T-cell (primary cell): ENCODE results near the gene SESN1. TPM values are rescaled to one million over a fixed set of nuclear protein-coding genes. Genes with fewer than 3 reads are reported as not detected.
A peak's percentile ranks its signal among the peaks of the same experiment; 100 is the strongest.

Experiments used
- ATAC-seq, 4 experiments: fragments of 200-7000 bp in 3 of 4; fragments of 150-1000 bp in 1 of 4; cut with Tn5 transposase; replicated peaks in 1 of 4; 1 replicate in 3 of 4; 2 replicates in 1 of 4; pipeline ENCODE4 v1.10.0; 2021; ENCODE audit warnings: moderate library complexity in 3 of 4, mild to moderate bottlenecking in 2 of 4, moderate number of reproducible peaks in 1 of 4
- CTCF ChIA-PET, 2 donors: fragments of 300-600 bp; sonication (Branson Sonifier 250); formaldehyde crosslinking; loops; one replicate each; lab custom pipeline; 2022; ENCODE audit warnings: antibody characterized with exemption in 2 of 2; lab: Charles Lee
- POLR2A ChIA-PET, 2 donors: fragments of 300-600 bp; sonication (Branson Sonifier 250); formaldehyde crosslinking; loops; one replicate each; lab custom pipeline; 2022; ENCODE audit warnings: antibody characterized with exemption in 2 of 2; lab: Charles Lee
- DNase-seq, 35 experiments: peaks; one replicate each; pipeline versions ENCODE4 v3.0.0 to v3.0.0-alpha.2; 2013 to 2023
- H3K27ac ChIP-seq: one replicate; pipeline ENCODE4 v1.5.1; 2013; ENCODE audit warnings: low read length
- H3K27me3 ChIP-seq, 2 experiments: replicated peaks in 1 of 2; 1 replicate in 1 of 2; 2 replicates in 1 of 2; pipeline versions ENCODE4 v1.6.1 to v1.7.0; 2013; ENCODE audit warnings: low read length in 1 of 2, mixed read lengths in 1 of 2; ENCODE audit not compliant: control insufficient read depth in 2 of 2, insufficient read depth in 2 of 2; ENCODE audit errors: extremely low read depth in 1 of 2
- H3K36me3 ChIP-seq, 2 donors: 1 replicate in 1 of 2; 2 replicates in 1 of 2; pipeline versions ENCODE4 v1.6.1 to v1.7.0; 2013; ENCODE audit warnings: low read length in 1 of 2; ENCODE audit not compliant: control insufficient read depth in 2 of 2, insufficient read depth in 1 of 2; ENCODE audit errors: extremely low read depth in 1 of 2
- H3K4me1 ChIP-seq, 2 experiments: 1 replicate in 1 of 2; 2 replicates in 1 of 2; pipeline versions ENCODE4 v1.6.1 to v1.7.0; 2013; ENCODE audit warnings: low read length in 2 of 2, mixed read lengths in 1 of 2; ENCODE audit not compliant: insufficient read depth in 2 of 2, control insufficient read depth in 1 of 2; ENCODE audit errors: extremely low read depth in 1 of 2
- H3K4me3 ChIP-seq, 2 donors: 1 replicate in 1 of 2; 2 replicates in 1 of 2; pipeline versions ENCODE4 v1.5.1 to v1.7.0; 2013; ENCODE audit warnings: mild to moderate bottlenecking in 2 of 2, low read length in 1 of 2, moderate library complexity in 1 of 2; ENCODE audit not compliant: control insufficient read depth in 1 of 2; ENCODE audit errors: extremely low read depth in 1 of 2
- H3K9me3 ChIP-seq: 2 replicates; pipeline ENCODE4 v1.7.0; 2013
- H3K27ac Mint-ChIP-seq, 2 donors: one replicate each; pipeline ENCODE4 v1.8.0; 2020 to 2021; ENCODE audit warnings: mild to moderate bottlenecking in 2 of 2, mixed read lengths in 2 of 2
- H3K27me3 Mint-ChIP-seq, 2 donors: one replicate each; pipeline ENCODE4 v1.8.0; 2021 to 2022; ENCODE audit warnings: mixed read lengths in 2 of 2
- H3K36me3 Mint-ChIP-seq: one replicate; pipeline ENCODE4 v1.8.0; 2021; ENCODE audit warnings: mixed read lengths
- H3K4me1 Mint-ChIP-seq, 3 donors: one replicate each; pipeline ENCODE4 v1.8.0; 2020 to 2022; ENCODE audit warnings: mixed read lengths in 3 of 3, mild to moderate bottlenecking in 1 of 3
- H3K4me3 Mint-ChIP-seq, 3 donors: one replicate each; pipeline ENCODE4 v1.8.0; 2020 to 2022; ENCODE audit warnings: mild to moderate bottlenecking in 3 of 3, mixed read lengths in 3 of 3, moderate library complexity in 3 of 3
- H3K9me3 Mint-ChIP-seq, 3 donors: one replicate each; pipeline ENCODE4 v1.8.0; 2020 to 2022; ENCODE audit warnings: mixed read lengths in 3 of 3
- WGBS: methylation state at CpG from one replicate; pipeline ENCODE4 v1.1.5; 2013; ENCODE audit warnings: missing lambda C conversion rate; ENCODE audit not compliant: insufficient coverage; 5-methylcytosine and 5-hydroxymethylcytosine counted together
- total RNA-seq, 35 experiments: library from RNA in 6 of 35; stranded (reverse) in 6 of 35; fragments of 120-200 nt in 1 of 35; gene quantifications; one replicate each; pipeline versions ENCODE4 v1.2.1 to v1.2.4 and lab custom pipeline; 2013 to 2026

SESN1 gene
- total RNA-seq, 5 donors from 2014 or later (not counting 1 experiment from before 2014, with no cell fraction given) = 24.2 to 75.5 (median 33.1) TPM

DNA sequence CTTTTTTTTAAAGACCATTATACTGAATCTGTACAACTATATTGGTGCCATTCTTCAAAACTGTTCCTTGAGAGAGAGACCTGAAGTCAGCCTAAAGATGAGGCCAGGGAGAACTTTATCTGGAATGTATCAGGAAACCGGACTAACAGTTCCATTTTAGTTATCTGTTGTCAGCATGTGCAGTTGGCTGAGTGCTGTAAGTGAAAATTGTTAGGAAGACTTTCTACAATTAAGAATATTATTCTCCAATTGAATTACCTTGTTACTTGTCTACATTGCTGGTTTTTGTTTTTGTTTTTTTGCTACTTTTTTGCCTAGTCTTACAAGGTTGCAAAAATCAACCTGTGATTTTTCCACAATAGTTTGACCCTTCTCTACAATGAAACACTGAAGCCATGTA, 8.1 kb upstream of the SESN1 start:
- Histone ChIP-seq H3K36me3 (peaks cover 0 to 2% of the 10 kb centered on the region in 2 donors), H3K4me1 (no peaks in the 10 kb centered on the region), H3K9me3 (no peaks in the 10 kb centered on the region), H3K27me3 (no peaks in the 10 kb centered on the region), H3K4me3 (no peak overlapping the region), H3K27ac (no peak overlapping the region)
- DNase-seq = no peak
- ChIA-PET POLR2A (interaction anchor here in 1 of 2 donors (0.6 kb wide), 1 partner anchor 276 kb away, joined by 7 read pairs; no protein-coding TSS in a partner anchor), CTCF (no interaction called here)
- no peaks in the 10 kb centered on the region for H3K9me3 Mint-ChIP-seq
- H3K27me3 Mint-ChIP-seq = no peaks in the 10 kb centered on the region
- ATAC-seq = no peak
- WGBS = no CpG with 5 or more reads among the region's 1 CpG
- no peak overlapping the region for H3K4me3 Mint-ChIP-seq
- H3K4me1 Mint-ChIP-seq = peaks cover 0 to 1% (median 0%) of the 10 kb centered on the region in 3 donors
- H3K36me3 Mint-ChIP-seq = peaks cover 12% of the 10 kb centered on the region
- H3K27ac Mint-ChIP-seq = no peak overlapping the region

- H3K4me1 ChIP-seq = peaks cover 8 to 22% of the 10 kb centered on the region in 2 experiments
- peaks cover 12% of the 10 kb centered on the region for H3K36me3 Mint-ChIP-seq
- WGBS = 100% methylated on average over 1 of the region's 1 CpG
Measured at GRCh38 chr6:109097661-109098060, 3.0 kb upstream of the SESN1 start.

GRCh38 chr6:109096208-109096607, 1.6 kb upstream of the SESN1 start:
- 86% methylated on average over 2 of the region's 6 CpGs for WGBS
- POLR2A ChIA-PET = no interaction called here
- H3K9me3 ChIP-seq = no peaks in the 10 kb centered on the region
- ATAC-seq (no peak), DNase-seq (no peak)
- H3K4me1 ChIP-seq = peaks cover 8 to 28% of the 10 kb centered on the region in 2 experiments
- H3K9me3 Mint-ChIP-seq = no peaks in the 10 kb centered on the region
- H3K4me3 ChIP-seq = peak overlapping the region in 1 of 2 donors; percentile 83
- no peak overlapping the region for H3K27ac ChIP-seq
- H3K27ac Mint-ChIP-seq = no peak overlapping the region
- no peaks in the 10 kb centered on the region for H3K27me3 ChIP-seq
- no peaks in the 10 kb centered on the region for H3K27me3 Mint-ChIP-seq
- H3K4me1 Mint-ChIP-seq = peaks cover 42 to 49% (median 46%) of the 10 kb centered on the region in 3 donors
- peaks cover 0 to 2% of the 10 kb centered on the region in 2 donors for H3K36me3 ChIP-seq
- CTCF ChIA-PET = interaction anchor here in 1 of 2 donors (1.8 kb wide), 1 partner anchor 287 kb away, joined by 7 read pairs; the partner anchor contains the start of gene CD164
- H3K36me3 Mint-ChIP-seq = peaks cover 6% of the 10 kb centered on the region
- peak overlapping the region; percentile 89 to 93 (median 90) for H3K4me3 Mint-ChIP-seq

More at GRCh38 chr6:109097661-109098060, 3.0 kb upstream of the SESN1 start:
- Mint-ChIP-seq H3K4me3 (no peak overlapping the region), H3K9me3 (no peaks in the 10 kb centered on the region), H3K4me1 (peaks cover 27 to 35% (median 32%) of the 10 kb centered on the region in 3 donors), H3K27ac (no peak overlapping the region), H3K27me3 (no peaks in the 10 kb centered on the region)
- no peak for ATAC-seq
- Histone ChIP-seq H3K4me3 (no peak overlapping the region), H3K27ac (no peak overlapping the region), H3K27me3 (no peaks in the 10 kb centered on the region), H3K9me3 (no peaks in the 10 kb centered on the region), H3K36me3 (peaks cover 0 to 2% of the 10 kb centered on the region in 2 donors)
- ChIA-PET CTCF (no interaction called here), POLR2A (no interaction called here)
- no peak for DNase-seq

GRCh38 chr6:109095835-109096084, 1.1 kb upstream of the SESN1 start:
- Mint-ChIP-seq H3K9me3 (no peaks in the 10 kb centered on the region), H3K27me3 (no peaks in the 10 kb centered on the region), H3K4me3 (peak overlapping the region; percentile 89 to 93 (median 90)), H3K27ac (peak overlapping the region in 1 of 2 donors; percentile 99), H3K36me3 (peaks cover 6% of the 10 kb centered on the region), H3K4me1 (peaks cover 46 to 54% (median 51%) of the 10 kb centered on the region in 3 donors)
- Histone ChIP-seq H3K4me3 (peak overlapping the region; percentile 83 to 93), H3K27ac (peak overlapping the region; percentile 98), H3K4me1 (peaks cover 8 to 28% of the 10 kb centered on the region in 2 experiments), H3K36me3 (peaks cover 0 to 2% of the 10 kb centered on the region in 2 donors), H3K27me3 (no peaks in the 10 kb centered on the region), H3K9me3 (no peaks in the 10 kb centered on the region)
- DNase-seq = no peak
- WGBS = 3% methylated on average over 7 of the region's 8 CpGs
- POLR2A ChIA-PET = interaction anchor here in 1 of 2 donors (2.0 kb wide), 1 partner anchor 24 kb away, joined by 5 read pairs; no protein-coding TSS in a partner anchor
- CTCF ChIA-PET = interaction anchor here in 1 of 2 donors (1.8 to 2.2 kb wide), 2 partner anchors 23 to 287 kb away, joined by 7 to 13 read pairs; partner anchors contain the start of gene CD164
- ATAC-seq = no peak

GRCh38 chr6:109095036-109095834, 589 bp upstream of the SESN1 start, which contains the start of gene CEP57L1:
CEP57L1 (plus strand) TSS chr6:109095507; CDS start chr6:109145222, 49,715 bp downstream.
- POLR2A ChIA-PET = interaction anchor here in 1 of 2 donors (0.6 to 2.0 kb wide), 6 partner anchors 12 to 537 kb away, joined by 4 to 10 read pairs (median 5); no protein-coding TSS in a partner anchor
- Mint-ChIP-seq H3K9me3 (no peaks in the 10 kb centered on the region), H3K4me3 (peak within 1 kb of the TSS; percentile 89 to 93 (median 90)), H3K4me1 (peaks cover 49 to 59% (median 55%) of the 10 kb centered on the region in 3 donors), H3K27me3 (no peaks in the 10 kb centered on the region), H3K36me3 (peaks cover 6% of the 10 kb centered on the region), H3K27ac (peak within 1 kb of the TSS; percentile 99)
- Histone ChIP-seq H3K27ac (peak within 1 kb of the TSS; percentile 98), H3K9me3 (no peaks in the 10 kb centered on the region), H3K4me1 (peaks cover 8 to 28% of the 10 kb centered on the region in 2 experiments), H3K36me3 (peaks cover 0 to 2% of the 10 kb centered on the region in 2 donors), H3K27me3 (no peaks in the 10 kb centered on the region), H3K4me3 (peak within 1 kb of the TSS; percentile 83 to 93)
- ATAC-seq (peak; percentile 76 to 83 (median 80)), DNase-seq (peak; percentile 84 to 97 (median 94))
- WGBS = 0% methylated on average over 21 of the region's 49 CpGs
- CTCF ChIA-PET = interaction anchor here (0.6 to 2.2 kb wide), 5 partner anchors 12 to 922 kb away, joined by 3 to 13 read pairs (median 6); partner anchors contain the start of gene CD164 (in 1 of the 2)
